GM18526 (cell line): ENCODE results near the gene IL4I1.

Experiments used
- POLR2A ChIP-seq: IDR thresholded peaks from 3 replicates; pipeline ENCODE4 v1.6.1; 2011; ENCODE audit not compliant: insufficient read length; ENCODE audit errors: extremely low read depth

Gene IL4I1

GRCh38 chr19:49889038-49889686 lies 7.5 kb downstream of the IL4I1 start:
- no peak for TF ChIP-seq POLR2A

GRCh38 chr19:49888510-49888824 lies 8.2 kb downstream of the IL4I1 start:
- TF ChIP-seq POLR2A, result no peak

- TF ChIP-seq POLR2A, result no peak
Observed at GRCh38 chr19:49887665-49888509, 8.8 kb downstream of the IL4I1 start.

GRCh38 chr19:49887037-49887664 lies 9.5 kb downstream of the IL4I1 start:
- TF ChIP-seq POLR2A, result peak; percentile 11

- no peak for TF ChIP-seq POLR2A
Observed at GRCh38 chr19:49884760-49885159, 11.9 kb downstream of the IL4I1 start.

GRCh38 chr19:49884109-49884508 lies 12.6 kb downstream of the IL4I1 start:
- no peak for TF ChIP-seq POLR2A

GRCh38 chr19:49883094-49883493 lies 13.6 kb downstream of the IL4I1 start:
- TF ChIP-seq POLR2A, result no peak

GRCh38 chr19:49882643-49883042 lies 14.0 kb downstream of the IL4I1 start:
- no peak for TF ChIP-seq POLR2A

GRCh38 chr19:49881672-49882394 lies 14.9 kb downstream of the IL4I1 start:
- TF ChIP-seq POLR2A, result no peak

GRCh38 chr19:49881186-49881585 lies 15.5 kb downstream of the IL4I1 start:
- TF ChIP-seq POLR2A, result no peak

- no peak for TF ChIP-seq POLR2A
Observed at GRCh38 chr19:49880162-49880869, 16.4 kb downstream of the IL4I1 start.

GRCh38 chr19:49879243-49879963 lies 17.3 kb downstream of the IL4I1 start:
- no peak for TF ChIP-seq POLR2A

- no peak for TF ChIP-seq POLR2A
Observed at GRCh38 chr19:49878744-49879070, 18.0 kb downstream of the IL4I1 start.
